Tibial artery (tissue), 4 donors: Measurements from ENCODE around the gene MOXD1.

Experiments used
- DNase-seq, 2 donors: peaks; one replicate each; pipeline ENCODE4 v3.0.0-alpha.2; 2019
- H3K27ac ChIP-seq, 2 donors: fragments of 200-600 bp; sonication (generic) in 1 of 2; 1 replicate in 1 of 2; 2 replicates in 1 of 2; pipeline ENCODE4 v1.5.1; 2018 to 2019; ENCODE audit warnings: mild to moderate bottlenecking in 1 of 2
- H3K27me3 ChIP-seq, 2 donors: fragments of 200-600 bp; sonication (generic) in 1 of 2; one replicate each; pipeline versions ENCODE4 v1.5.1 to v1.6.0; 2016 to 2019
- H3K36me3 ChIP-seq, 3 donors: fragments of 200-600 bp; sonication (generic) in 2 of 3; one replicate each; pipeline ENCODE4 v1.5.1; 2016 to 2019; ENCODE audit warnings: mild to moderate bottlenecking in 2 of 3
- H3K4me1 ChIP-seq, 4 donors: fragments of 200-600 bp; sonication (generic) in 2 of 4; 1 replicate in 3 of 4; 2 replicates in 1 of 4; pipeline ENCODE4 v1.5.1; 2016 to 2019
- H3K4me3 ChIP-seq, 2 donors: fragments of 200-600 bp; sonication (generic) in 1 of 2; 1 replicate in 1 of 2; 2 replicates in 1 of 2; pipeline ENCODE4 v1.5.1; 2018 to 2019; ENCODE audit warnings: mild to moderate bottlenecking in 2 of 2
- H3K9me3 ChIP-seq, 3 donors: fragments of 200-600 bp; sonication (generic) in 1 of 3; one replicate each; pipeline ENCODE4 v1.5.1; 2016 to 2019
- CTCF ChIP-seq, 2 experiments: fragments of 200-600 bp in 1 of 2; fragments of 450-650 bp in 1 of 2; IDR thresholded peaks; one replicate each; pipeline ENCODE4 v1.5.1; 2017 to 2019; ENCODE audit warnings: antibody characterized with exemption in 2 of 2, mild to moderate bottlenecking in 1 of 2, moderate library complexity in 1 of 2
- intact Hi-C: fragments of 100-400 bp; cut with DNase I; formaldehyde crosslinking; loops from one replicate; pipeline ENCODE4 v1.15.0; 2023; ENCODE audit warnings: low total_unique reads

Gene MOXD1

GRCh38 chr6:132414322-132414721 lies 13.0 kb upstream of the MOXD1 start:
- Histone ChIP-seq H3K36me3 (no peaks in the 10 kb centered on the region), H3K4me1 (no peaks in the 10 kb centered on the region), H3K27me3 (no peaks in the 10 kb centered on the region), H3K27ac (no peak overlapping the region), H3K4me3 (no peak overlapping the region), H3K9me3 (peaks cover 0 to under 1% (median 0%) of the 10 kb centered on the region in 3 donors)
- intact Hi-C loops: no loop called here
- no peak for DNase-seq
- TF ChIP-seq CTCF (IDR thresholded peaks at IDR 0.05): no peak

GRCh38 chr6:132413499-132413802 lies 12.2 kb upstream of the MOXD1 start:
- Histone ChIP-seq H3K36me3 (no peaks in the 10 kb centered on the region), H3K27me3 (no peaks in the 10 kb centered on the region), H3K4me3 (no peak overlapping the region), H3K4me1 (no peaks in the 10 kb centered on the region), H3K9me3 (no peaks in the 10 kb centered on the region), H3K27ac (no peak overlapping the region)
- intact Hi-C loops: no loop called here
- DNase-seq: no peak
- TF ChIP-seq CTCF (IDR thresholded peaks at IDR 0.05): no peak

GRCh38 chr6:132412656-132413498 lies 11.6 kb upstream of the MOXD1 start:
- H3K36me3 ChIP-seq: no peaks in the 10 kb centered on the region
- TF ChIP-seq CTCF (IDR thresholded peaks at IDR 0.05): no peak

GRCh38 chr6:132411296-132411695 lies 10.0 kb upstream of the MOXD1 start:
- Histone ChIP-seq H3K4me3 (no peak overlapping the region), H3K36me3 (no peaks in the 10 kb centered on the region), H3K27ac (no peak overlapping the region), H3K9me3 (no peaks in the 10 kb centered on the region), H3K27me3 (no peaks in the 10 kb centered on the region), H3K4me1 (no peaks in the 10 kb centered on the region)
- TF ChIP-seq CTCF (IDR thresholded peaks at IDR 0.05): no peak
- DNase-seq: no peak
- intact Hi-C loops: no loop called here

More at GRCh38 chr6:132412656-132413498, 11.6 kb upstream of the MOXD1 start:
- intact Hi-C loops: no loop called here
- DNase-seq: no peak
- no peak overlapping the region for H3K4me3 ChIP-seq
- H3K4me1 ChIP-seq: no peaks in the 10 kb centered on the region
- H3K9me3 ChIP-seq: no peaks in the 10 kb centered on the region
- H3K27me3 ChIP-seq: no peaks in the 10 kb centered on the region
- no peak overlapping the region for H3K27ac ChIP-seq

- no peaks in the 10 kb centered on the region for H3K9me3 ChIP-seq
- intact Hi-C loops: no loop called here
- H3K4me3 ChIP-seq: no peak overlapping the region
- no peak for DNase-seq
- no peak overlapping the region for H3K27ac ChIP-seq
- no peak for TF ChIP-seq CTCF (IDR thresholded peaks at IDR 0.05)
- H3K4me1 ChIP-seq: no peaks in the 10 kb centered on the region
- no peaks in the 10 kb centered on the region for H3K27me3 ChIP-seq
- no peaks in the 10 kb centered on the region for H3K36me3 ChIP-seq
These were observed 9.6 kb upstream of the MOXD1 start for GRCh38 chr6:132410830-132411229.
